IMR-90 (cell line): ENCODE data around the gene VAT1.

Source experiments
- CHD1 ChIP-seq: IDR thresholded peaks from 2 replicates; pipeline ENCODE4 v1.6.1; 2012; ENCODE audit warnings: low read depth, low read length, improper control_type of control experiment
- ELK1 ChIP-seq: fragments of 150-350 bp; IDR thresholded peaks from 2 replicates; pipeline ENCODE4 v1.6.1; 2016; ENCODE audit warnings: low read depth, mild to moderate bottlenecking, low read length, moderate library complexity, borderline replicate concordance
- MAFK ChIP-seq: IDR thresholded peaks from 2 replicates; pipeline ENCODE4 v1.6.1; 2012; ENCODE audit warnings: low read depth, low read length, improper control_type of control experiment
- MXI1 ChIP-seq: IDR thresholded peaks from 2 replicates; pipeline ENCODE4 v1.6.1; 2012; ENCODE audit warnings: low read depth, mild to moderate bottlenecking, low read length, moderate library complexity, borderline replicate concordance
- POLR2A ChIP-seq: IDR thresholded peaks from 2 replicates; pipeline ENCODE4 v1.6.1; 2012; ENCODE audit warnings: mild to moderate bottlenecking, low read depth, low read length
- RAD21 ChIP-seq: IDR thresholded peaks from 2 replicates; pipeline ENCODE4 v1.6.1; 2012; ENCODE audit warnings: low read length, improper control_type of control experiment
- RCOR1 ChIP-seq: IDR thresholded peaks from 2 replicates; pipeline ENCODE4 v1.6.1; 2012; ENCODE audit warnings: mild to moderate bottlenecking, low read length, improper control_type of control experiment; ENCODE audit not compliant: insufficient replicate concordance
- SMC3 ChIP-seq: fragments of 150-350 bp; IDR thresholded peaks from 2 replicates; pipeline ENCODE4 v1.6.1; 2016; ENCODE audit warnings: low read depth, mild to moderate bottlenecking, antibody characterized with exemption, low read length, moderate library complexity
- USF2 ChIP-seq: fragments of 150-350 bp; IDR thresholded peaks from 2 replicates; pipeline ENCODE4 v1.6.1; 2017; ENCODE audit warnings: mild to moderate bottlenecking, antibody characterized with exemption, low read length, low read depth
- TF ChIP-seq, protein P1 (sequence below): conservative IDR thresholded peaks from 2 replicates; pipeline ENCODE4 v1.5.1; 2012; ENCODE audit warnings: mild to moderate bottlenecking, low read depth, low read length, improper control_type of control experiment

GRCh38 chr17:43056051-43056450, 33.9 kb upstream of the VAT1 start:
- TF ChIP-seq CHD1: no peak
- TF ChIP-seq, protein P1, sequence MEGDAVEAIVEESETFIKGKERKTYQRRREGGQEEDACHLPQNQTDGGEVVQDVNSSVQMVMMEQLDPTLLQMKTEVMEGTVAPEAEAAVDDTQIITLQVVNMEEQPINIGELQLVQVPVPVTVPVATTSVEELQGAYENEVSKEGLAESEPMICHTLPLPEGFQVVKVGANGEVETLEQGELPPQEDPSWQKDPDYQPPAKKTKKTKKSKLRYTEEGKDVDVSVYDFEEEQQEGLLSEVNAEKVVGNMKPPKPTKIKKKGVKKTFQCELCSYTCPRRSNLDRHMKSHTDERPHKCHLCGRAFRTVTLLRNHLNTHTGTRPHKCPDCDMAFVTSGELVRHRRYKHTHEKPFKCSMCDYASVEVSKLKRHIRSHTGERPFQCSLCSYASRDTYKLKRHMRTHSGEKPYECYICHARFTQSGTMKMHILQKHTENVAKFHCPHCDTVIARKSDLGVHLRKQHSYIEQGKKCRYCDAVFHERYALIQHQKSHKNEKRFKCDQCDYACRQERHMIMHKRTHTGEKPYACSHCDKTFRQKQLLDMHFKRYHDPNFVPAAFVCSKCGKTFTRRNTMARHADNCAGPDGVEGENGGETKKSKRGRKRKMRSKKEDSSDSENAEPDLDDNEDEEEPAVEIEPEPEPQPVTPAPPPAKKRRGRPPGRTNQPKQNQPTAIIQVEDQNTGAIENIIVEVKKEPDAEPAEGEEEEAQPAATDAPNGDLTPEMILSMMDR: no peak
- TF ChIP-seq RCOR1: no peak
- TF ChIP-seq RAD21: no peak
- no peak for TF ChIP-seq POLR2A
- no peak for TF ChIP-seq USF2
- TF ChIP-seq MAFK: no peak
- no peak for TF ChIP-seq MXI1
- no peak for TF ChIP-seq ELK1
- no peak for TF ChIP-seq SMC3
